CD4-positive, alpha-beta T cell (primary cell): ENCODE results near the gene DHCR7. TPM values are rescaled to one million over a fixed set of nuclear protein-coding genes. Genes with fewer than 3 reads are reported as not detected.

Experiments
- ATAC-seq: fragments of 200-7000 bp; cut with Tn5 transposase; one replicate; pipeline ENCODE4 v1.10.0; 2022; ENCODE audit warnings: mild to moderate bottlenecking; ENCODE audit not compliant: poor library complexity
- CTCF ChIA-PET: fragments of 350-600 bp; sonication (Branson Sonifier 250); formaldehyde crosslinking; loops from one replicate; lab custom pipeline; 2021; ENCODE audit warnings: antibody characterized with exemption, inconsistent platforms; lab: Charles Lee
- POLR2A ChIA-PET: fragments of 350-600 bp; sonication (Branson Sonifier 250); formaldehyde crosslinking; loops from one replicate; lab custom pipeline; 2021; ENCODE audit warnings: antibody characterized with exemption, inconsistent platforms; lab: Charles Lee
- DNase-seq, 14 experiments: peaks; one replicate each; pipeline ENCODE4 v3.0.0-alpha.2; 2013 to 2020; ENCODE audit warnings: mixed read lengths in 2 of 14
- H3K27ac ChIP-seq, 2 donors: one replicate each; pipeline versions ENCODE4 v1.5.1 to v1.7.0; 2013; ENCODE audit warnings: low read length in 2 of 2, low read depth in 1 of 2, mild to moderate bottlenecking in 1 of 2
- H3K27me3 ChIP-seq, 2 experiments: 1 replicate in 1 of 2; 2 replicates in 1 of 2; pipeline versions ENCODE4 v1.6.1 to v1.7.0; 2013; ENCODE audit warnings: low read length in 2 of 2, control low read depth in 1 of 2, mild to moderate bottlenecking in 1 of 2, moderate library complexity in 1 of 2; ENCODE audit not compliant: insufficient read depth in 2 of 2, control insufficient read depth in 1 of 2
- H3K36me3 ChIP-seq: one replicate; pipeline ENCODE4 v1.6.1; 2013; ENCODE audit warnings: low read length, control low read depth; ENCODE audit not compliant: insufficient read depth
- H3K4me1 ChIP-seq: one replicate; pipeline ENCODE4 v1.6.1; 2013; ENCODE audit warnings: low read length, control low read depth; ENCODE audit not compliant: insufficient read depth
- H3K4me3 ChIP-seq: one replicate; pipeline ENCODE4 v1.5.1; 2013; ENCODE audit warnings: mild to moderate bottlenecking, low read length, moderate library complexity
- H3K9me3 ChIP-seq, 2 experiments: 1 replicate in 1 of 2; 2 replicates in 1 of 2; pipeline versions ENCODE4 v1.6.1 to v1.7.0; 2013; ENCODE audit warnings: low read length in 2 of 2, mild to moderate bottlenecking in 2 of 2, control low read depth in 1 of 2, moderate library complexity in 1 of 2; ENCODE audit not compliant: control insufficient read depth in 1 of 2, insufficient read depth in 1 of 2
- H3K27ac Mint-ChIP-seq: one replicate; pipeline ENCODE4 v1.8.0; 2020; ENCODE audit warnings: mixed read lengths
- H3K27me3 Mint-ChIP-seq: one replicate; pipeline ENCODE4 v1.8.0; 2021; ENCODE audit warnings: mixed read lengths
- H3K36me3 Mint-ChIP-seq: one replicate; pipeline ENCODE4 v1.8.0; 2021; ENCODE audit warnings: low read depth, mixed read lengths
- H3K4me1 Mint-ChIP-seq: one replicate; pipeline ENCODE4 v1.8.0; 2021; ENCODE audit warnings: low read depth, mixed read lengths
- H3K4me3 Mint-ChIP-seq: one replicate; pipeline ENCODE4 v1.8.0; 2020; ENCODE audit warnings: mild to moderate bottlenecking, mixed read lengths
- H3K9me3 Mint-ChIP-seq: one replicate; pipeline ENCODE4 v1.8.0; 2020; ENCODE audit warnings: mixed read lengths
- CTCF ChIP-seq: fragments of 200-600 bp; IDR thresholded peaks from one replicate; pipeline ENCODE4 v1.8.0; 2022; ENCODE audit warnings: antibody characterized with exemption, mild to moderate bottlenecking
- intact Hi-C, 2 experiments: fragments of 100-400 bp; cut with DNase I in 1 of 2; cut with micrococcal nuclease in 1 of 2; formaldehyde crosslinking; loops; one replicate each; pipeline versions ENCODE4 v1.15.1 to v1.9.0; 2023 to 2025; cut with DNase I, micrococcal nuclease
- total RNA-seq, 174 experiments: library from RNA in 2 of 174; stranded (reverse) in 2 of 174; gene quantifications; one replicate each; pipeline ENCODE4 v1.2.3 and lab custom pipeline; 2021 to 2026

Gene DHCR7
- total RNA-seq, 2 experiments from 2014 or later: 30.2 to 30.6 TPM

- POLR2A ChIA-PET: no interaction called here
- ATAC-seq (peak; percentile 34), DNase-seq (peak; percentile 12 to 76 (median 40))
- H3K27ac ChIP-seq: no peak overlapping the region
- H3K27me3 ChIP-seq: no peaks in the 10 kb centered on the region
- peak; percentile 60 for TF ChIP-seq CTCF
- Mint-ChIP-seq H3K27ac (peak overlapping the region; percentile 95), H3K4me1 (peaks cover 52% of the 10 kb centered on the region), H3K36me3 (peaks cover 56% of the 10 kb centered on the region), H3K4me3 (peak overlapping the region; percentile 87), H3K9me3 (no peaks in the 10 kb centered on the region), H3K27me3 (no peaks in the 10 kb centered on the region)
- peaks cover 48% of the 10 kb centered on the region for H3K36me3 ChIP-seq
- no peaks in the 10 kb centered on the region for H3K9me3 ChIP-seq
- no peak overlapping the region for H3K4me3 ChIP-seq
- CTCF ChIA-PET: interaction anchor here (1.4 kb wide), 1 partner anchor 640 kb away, joined by 4 read pairs; no protein-coding TSS in a partner anchor
- intact Hi-C loops: loop anchor here (1.0 to 10.0 kb wide), 5 partner anchors 338 to 1252 kb away; partner anchors contain the start of genes CTTN (in 1 of the 2), FADD (in 1 of the 2) and INPPL1 (in 1 of the 2)
- peaks cover 39% of the 10 kb centered on the region for H3K4me1 ChIP-seq
These were observed 6.4 kb upstream of the DHCR7 start for GRCh38 chr11:71454470-71455113.

GRCh38 chr11:71453918-71454304 lies 5.7 kb upstream of the DHCR7 start:
- CTCF ChIA-PET: interaction anchor here (1.4 kb wide), 1 partner anchor 639 kb away, joined by 4 read pairs; no protein-coding TSS in a partner anchor
- Mint-ChIP-seq H3K4me3 (peak overlapping the region; percentile 93), H3K4me1 (peaks cover 59% of the 10 kb centered on the region), H3K36me3 (peaks cover 54% of the 10 kb centered on the region), H3K27ac (peak overlapping the region; percentile 95), H3K9me3 (no peaks in the 10 kb centered on the region), H3K27me3 (no peaks in the 10 kb centered on the region)
- POLR2A ChIA-PET: no interaction called here
- no peak for DNase-seq
- ATAC-seq: no peak
- peaks cover 44% of the 10 kb centered on the region for H3K4me1 ChIP-seq
- H3K27ac ChIP-seq: no peak overlapping the region
- H3K27me3 ChIP-seq: no peaks in the 10 kb centered on the region
- intact Hi-C loops: loop anchor here (1.0 to 10.0 kb wide), 5 partner anchors 338 to 1252 kb away; partner anchors contain the start of genes CTTN (in 1 of the 2), FADD (in 1 of the 2) and INPPL1 (in 1 of the 2)
- no peak for TF ChIP-seq CTCF
- H3K4me3 ChIP-seq: peak overlapping the region; percentile 94
- H3K9me3 ChIP-seq: no peaks in the 10 kb centered on the region
- peaks cover 41% of the 10 kb centered on the region for H3K36me3 ChIP-seq

- no peak for TF ChIP-seq CTCF
- peak within 1 kb of the TSS; percentile 77 to 83 for H3K27ac ChIP-seq
- peaks cover 35% of the 10 kb centered on the region for H3K36me3 ChIP-seq
- ChIA-PET CTCF (no interaction called here), POLR2A (interaction anchor here (0.5 to 1.5 kb wide), 4 partner anchors 13 to 333 kb away, joined by 3 to 4 read pairs (median 4); no protein-coding TSS in a partner anchor)
- DNase-seq (peak; percentile 87 to 98 (median 93)), ATAC-seq (peak; percentile 62)
- Mint-ChIP-seq H3K27ac (peak within 1 kb of the TSS; percentile 95), H3K4me3 (peak within 1 kb of the TSS; percentile 93), H3K36me3 (peaks cover 53% of the 10 kb centered on the region), H3K4me1 (peaks cover 63% of the 10 kb centered on the region), H3K9me3 (no peaks in the 10 kb centered on the region), H3K27me3 (no peaks in the 10 kb centered on the region)
- peak within 1 kb of the TSS; percentile 94 for H3K4me3 ChIP-seq
- intact Hi-C loops: loop anchor here in 1 of 2 experiments (5.0 to 10.0 kb wide), 4 partner anchors 339 to 1251 kb away; partner anchors contain the start of genes CTTN, FADD and INPPL1
- H3K27me3 ChIP-seq: no peaks in the 10 kb centered on the region
- no peaks in the 10 kb centered on the region for H3K9me3 ChIP-seq
- peaks cover 48% of the 10 kb centered on the region for H3K4me1 ChIP-seq
These were observed 5.1 kb upstream of the DHCR7 start, which contains the start of gene NADSYN1 for GRCh38 chr11:71453037-71453917. NADSYN1 (plus strand) TSS chr11:71453203; CDS start chr11:71453297, 94 bp downstream.
